ENCODE results near the gene LEKR1. TPM values are rescaled to one million over a fixed set of nuclear protein-coding genes. Genes with fewer than 3 reads are reported as not detected.
"Not testable (repeated sequence)": the region's sequence is repeated elsewhere in the genome, so short reads cannot be mapped to it uniquely, and the experiment has no call there.

The LEKR1 gene
- total RNA-seq, 2 experiments from 2014 or later = 0.40 to 1.1 TPM

DNA sequence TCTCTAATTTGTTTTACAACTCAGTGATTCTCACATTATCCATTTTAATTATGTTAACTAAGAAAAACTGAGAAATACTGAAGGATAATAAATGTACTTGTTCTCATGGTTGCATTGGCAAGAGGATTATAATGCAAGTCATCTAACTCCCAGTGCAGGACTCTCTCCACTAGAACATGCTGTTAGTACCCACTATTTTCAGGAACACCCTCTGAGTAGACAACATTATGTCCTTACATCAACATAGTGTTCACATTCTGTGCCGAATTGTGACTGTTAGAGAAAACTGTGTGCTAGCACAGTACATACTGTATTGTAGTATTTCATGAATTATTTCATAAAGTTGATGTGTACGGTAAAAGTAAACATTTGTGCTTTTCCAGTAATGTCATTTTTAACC lies 80.1 kb downstream of the LEKR1 start:
- ChIA-PET CTCF (no interaction called here), POLR2A (no interaction called here)
- H3K27ac Mint-ChIP-seq = no peak overlapping the region
- H3K9me3 Mint-ChIP-seq = no peaks in the 10 kb centered on the region
- no peak overlapping the region for H3K4me3 Mint-ChIP-seq
- ATAC-seq = no peak
- TF ChIP-seq CTCF (IDR thresholded peaks at IDR 0.05) = no peak
- no peaks in the 10 kb centered on the region for H3K27me3 Mint-ChIP-seq
- no peak for DNase-seq
- no peaks in the 10 kb centered on the region for H3K4me1 Mint-ChIP-seq (ENCODE audit: low read depth)
- H3K36me3 Mint-ChIP-seq (ENCODE audit: low read depth) = no peaks in the 10 kb centered on the region
- intact Hi-C loops (cut with micrococcal nuclease) = no loop called here

- H3K9me3 Mint-ChIP-seq = no peaks in the 10 kb centered on the region
- H3K36me3 Mint-ChIP-seq (ENCODE audit: low read depth) = no peaks in the 10 kb centered on the region
- POLR2A ChIA-PET = no interaction called here
- DNase-seq (no peak), ATAC-seq (no peak)
- no peaks in the 10 kb centered on the region for H3K4me1 Mint-ChIP-seq (ENCODE audit: low read depth)
- H3K4me3 Mint-ChIP-seq = no peak overlapping the region
- intact Hi-C loops (cut with micrococcal nuclease) = no loop called here
- H3K27me3 Mint-ChIP-seq = no peaks in the 10 kb centered on the region
- no peak overlapping the region for H3K27ac Mint-ChIP-seq
- CTCF ChIA-PET = no interaction called here
- no peak for TF ChIP-seq CTCF (IDR thresholded peaks at IDR 0.05)
Observed at GRCh38 chr3:156908398-156908797, 82.2 kb downstream of the LEKR1 start.

DNA sequence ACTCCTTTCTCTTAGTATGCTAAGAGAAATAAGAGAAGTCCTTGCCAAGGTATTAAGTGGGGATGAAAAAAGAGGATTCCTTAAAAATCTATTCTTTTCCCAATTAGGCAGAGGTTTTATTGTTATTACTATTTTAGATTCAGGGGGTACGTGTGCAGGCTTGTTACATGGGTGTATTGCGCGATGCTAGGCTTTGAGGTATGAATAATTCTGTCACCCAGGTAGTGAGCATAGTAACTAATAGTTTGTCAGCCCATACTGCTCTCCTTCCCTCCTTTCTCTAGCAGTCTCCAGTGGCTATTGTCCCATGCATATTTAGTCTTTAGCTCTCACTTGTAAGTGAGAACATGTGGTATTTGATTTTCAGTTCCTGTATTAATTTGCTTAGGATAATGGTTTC lies 83.9 kb downstream of the LEKR1 start:
- intact Hi-C loops (cut with micrococcal nuclease) = no loop called here

DNA sequence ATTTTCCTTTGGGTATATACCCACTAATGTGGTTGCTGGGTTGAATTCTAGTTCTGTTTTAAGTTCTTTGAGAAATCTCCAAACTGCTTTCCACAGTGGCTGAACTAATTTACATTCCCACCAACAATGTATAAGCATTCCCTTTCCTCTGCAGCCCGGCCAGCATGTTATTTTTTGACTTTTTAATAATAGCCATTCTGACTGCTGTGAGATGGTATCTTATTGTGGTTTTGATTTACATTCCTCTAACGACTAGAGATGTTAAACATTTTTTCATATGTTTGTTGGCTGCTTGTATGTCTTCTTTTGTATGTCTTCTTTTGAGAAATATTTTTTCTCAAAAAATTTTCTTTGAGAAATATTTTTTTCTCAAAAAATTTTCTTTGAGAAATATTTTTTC lies 84.7 kb downstream of the LEKR1 start:
- ATAC-seq; POLR2A ChIA-PET; intact Hi-C loops (cut with micrococcal nuclease); H3K27ac Mint-ChIP-seq; DNase-seq; H3K27me3 Mint-ChIP-seq; H3K4me1 Mint-ChIP-seq (ENCODE audit: low read depth); H3K36me3 Mint-ChIP-seq (ENCODE audit: low read depth); CTCF ChIA-PET; H3K9me3 Mint-ChIP-seq; H3K4me3 Mint-ChIP-seq: not testable (repeated sequence)

More for the DNA sequence above, 83.9 kb downstream of the LEKR1 start:
- Mint-ChIP-seq H3K36me3 (ENCODE audit: low read depth) (no peaks in the 10 kb centered on the region), H3K4me3 (no peak overlapping the region), H3K27ac (no peak overlapping the region), H3K27me3 (no peaks in the 10 kb centered on the region), H3K4me1 (ENCODE audit: low read depth) (no peaks in the 10 kb centered on the region), H3K9me3 (peaks cover 3% of the 10 kb centered on the region)
- ATAC-seq (no peak), DNase-seq (no peak)
- no peak for TF ChIP-seq CTCF (IDR thresholded peaks at IDR 0.05)
- ChIA-PET CTCF (no interaction called here), POLR2A (interaction anchor here (0.6 kb wide), 1 partner anchor 522 kb away, joined by 3 read pairs; no protein-coding TSS in a partner anchor)

DNA sequence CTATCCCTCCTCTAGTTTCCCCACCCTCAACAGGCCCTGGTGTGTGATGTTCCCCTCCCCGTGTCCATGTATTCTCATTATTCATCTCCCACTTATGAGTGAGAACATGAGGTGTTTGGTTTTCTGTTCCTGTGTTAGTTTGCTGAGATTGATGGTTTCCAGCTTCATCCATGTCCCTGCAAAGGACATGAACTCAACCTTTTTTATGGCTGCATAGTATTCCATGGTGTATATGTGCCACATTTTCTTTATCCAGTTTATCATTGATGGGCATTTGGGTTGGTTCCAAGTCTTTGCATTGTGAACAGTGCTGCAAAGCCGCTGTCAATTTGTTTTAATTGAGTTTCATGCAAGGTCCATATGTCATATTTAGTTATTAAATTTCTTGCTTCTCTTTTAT lies 88.1 kb downstream of the LEKR1 start:
- DNase-seq; CTCF ChIA-PET; H3K36me3 Mint-ChIP-seq (ENCODE audit: low read depth); ATAC-seq; H3K4me3 Mint-ChIP-seq; intact Hi-C loops (cut with micrococcal nuclease); H3K27me3 Mint-ChIP-seq; H3K9me3 Mint-ChIP-seq; POLR2A ChIA-PET; H3K27ac Mint-ChIP-seq; H3K4me1 Mint-ChIP-seq (ENCODE audit: low read depth): not testable (repeated sequence)

- no peak overlapping the region for H3K27ac Mint-ChIP-seq
- DNase-seq = no peak
- H3K4me3 Mint-ChIP-seq = no peak overlapping the region
- no peak for ATAC-seq
- peaks cover 5% of the 10 kb centered on the region for H3K9me3 Mint-ChIP-seq
- POLR2A ChIA-PET = no interaction called here
- H3K4me1 Mint-ChIP-seq (ENCODE audit: low read depth) = no peaks in the 10 kb centered on the region
- no peaks in the 10 kb centered on the region for H3K27me3 Mint-ChIP-seq
- TF ChIP-seq CTCF (IDR thresholded peaks at IDR 0.05) = no peak
- CTCF ChIA-PET = no interaction called here
- peaks cover 3% of the 10 kb centered on the region for H3K36me3 Mint-ChIP-seq (ENCODE audit: low read depth)
- intact Hi-C loops (cut with micrococcal nuclease) = no loop called here
Observed at GRCh38 chr3:156915372-156915771, 89.2 kb downstream of the LEKR1 start.
